ENCODE data around the gene ZC3H8. TPM values are rescaled to one million over a fixed set of nuclear protein-coding genes. Genes with fewer than 3 reads are reported as not detected.
A peak's percentile ranks its signal among the peaks of the same experiment; 100 is the strongest.

ZC3H8 gene
- total and polyA plus RNA-seq, 2 donors (not counting 3 experiments of a cell fraction or from before 2014, with no cell fraction given), result 0.95 to 7.1 TPM

GRCh38 chr2:112195167-112195766, 59.6 kb downstream of the ZC3H8 start:
- Histone ChIP-seq H3K79me2 (ENCODE audit: control insufficient read depth, insufficient read depth, low read length) (no peaks in the 10 kb centered on the region), H3K9me3 (replicated peaks; ENCODE audit: control insufficient read depth, insufficient read depth, low read length) (no peaks in the 10 kb centered on the region), H3K27me3 (ENCODE audit: control insufficient read depth in 2 of 2, insufficient read depth in 2 of 2, low read length in 2 of 2) (no peaks in the 10 kb centered on the region), H3K9me1 (replicated peaks; ENCODE audit: control insufficient read depth, extremely low read depth, insufficient read depth, low read length) (no peaks in the 10 kb centered on the region), H3K4me3 (replicated peaks in 1 of 3; ENCODE audit: insufficient read depth in 1 of 3, low read depth in 1 of 3, low read length in 3 of 3) (no peak overlapping the region), H3K9ac (replicated peaks; ENCODE audit: extremely low read depth, insufficient read depth, low read length) (no peak overlapping the region), H2AFZ (ENCODE audit: low read depth, low read length) (no peak overlapping the region), H3K36me3 (ENCODE audit: control insufficient read depth in 2 of 2, extremely low read depth in 1 of 2, insufficient read depth in 2 of 2, low read length in 2 of 2) (no peaks in the 10 kb centered on the region), H3K4me2 (ENCODE audit: insufficient read depth, low read length) (no peak overlapping the region), H4K20me1 (replicated peaks; ENCODE audit: control insufficient read depth, extremely low read depth, insufficient read depth, low read length) (no peaks in the 10 kb centered on the region), H3K4me1 (ENCODE audit: control insufficient read depth, extremely low read depth, insufficient read depth, low read length) (peaks cover 25% of the 10 kb centered on the region), H3K27ac (ENCODE audit: insufficient read depth, low read depth, low read length) (no peak overlapping the region)
- CTCF ChIA-PET, result no interaction called here
- TF ChIP-seq FOS (IDR thresholded peaks at IDR 0.05; ENCODE audit: borderline replicate concordance, insufficient read depth, low read length) (no peak), JUN (IDR thresholded peaks at IDR 0.05; ENCODE audit: borderline replicate concordance, insufficient read depth, insufficient read length, low read depth) (no peak), MAX (IDR thresholded peaks at IDR 0.05; ENCODE audit: insufficient read depth, insufficient read length) (no peak), POLR2AphosphoS5 (IDR thresholded peaks at IDR 0.05; ENCODE audit: insufficient read depth, low read depth, low read length) (no peak), MYC (IDR thresholded peaks at IDR 0.05; ENCODE audit: low read depth, low read length) (no peak), GATA2 (IDR thresholded peaks at IDR 0.05; ENCODE audit: insufficient read depth, insufficient read length, low read depth, low read length) (no peak), EZH2 (IDR thresholded peaks at IDR 0.05; ENCODE audit: borderline replicate concordance, low read depth, low read length, severe bottlenecking) (no peak), CTCF (IDR thresholded peaks at IDR 0.05; ENCODE audit: extremely low read depth in 1 of 2, insufficient read depth in 1 of 2, low read depth in 1 of 2, low read length in 2 of 2) (no peak), POLR2A (IDR thresholded peaks at IDR 0.05; ENCODE audit: low read depth, low read length) (no peak)
- BruUV-seq (replicated peaks), result no TSS peak
- dilution Hi-C loops (cut with MboI; ENCODE audit: extremely low pct_ligation_motif_present, low sequenced_read_pairs) (no loop called here), intact Hi-C loops (cut with micrococcal nuclease) (no loop called here)
- POLR2A ChIA-PET, result no interaction called here
- DNase-seq (ENCODE audit: low read depth, low spot score), result no peak
- peak; percentile 55 for FAIRE-seq
